MCF 10A (cell line): Measurements from ENCODE around the gene FAF2. TPM values are rescaled to one million over a fixed set of nuclear protein-coding genes. Genes with fewer than 3 reads are reported as not detected.

ENCODE experiments used
- BruUV-seq: library from RNA; stranded (reverse); fragments of 400-500 nt; replicated peaks from 2 replicates; lab custom pipeline; 2021; lab: Mats Ljungman, UMichigan
- CTCF ChIA-PET: fragments of 300-600 bp; sonication (Branson Sonifier 250); formaldehyde crosslinking; extraction: SDS; loops from one replicate; lab custom pipeline; 2021; ENCODE audit warnings: antibody characterized with exemption, inconsistent platforms; lab: Yijun Ruan, JAX
- POLR2A ChIA-PET: fragments of 300-600, 350-650 bp; sonication (Branson Sonifier 250); formaldehyde crosslinking; extraction: SDS; loops from one replicate; lab custom pipeline; 2020; ENCODE audit warnings: antibody characterized with exemption, inconsistent platforms; lab: Yijun Ruan, JAX
- DNase-seq: peaks from one replicate; pipeline ENCODE4 v3.0.0-alpha.2; 2018; ENCODE audit not compliant: unreplicated experiment
- H3K27ac Mint-ChIP-seq: one replicate; pipeline ENCODE4 v1.8.0; 2022; ENCODE audit warnings: mild to moderate bottlenecking, low read depth, mixed read lengths; ENCODE audit not compliant: unreplicated experiment
- H3K27me3 Mint-ChIP-seq: one replicate; pipeline ENCODE4 v1.8.0; 2022; ENCODE audit warnings: mixed read lengths; ENCODE audit not compliant: insufficient read depth, unreplicated experiment
- H3K36me3 Mint-ChIP-seq: one replicate; pipeline ENCODE4 v1.8.0; 2022; ENCODE audit warnings: mild to moderate bottlenecking, moderate library complexity, mixed read lengths; ENCODE audit not compliant: insufficient read depth, unreplicated experiment
- H3K4me1 Mint-ChIP-seq: one replicate; pipeline ENCODE4 v1.8.0; 2022; ENCODE audit warnings: mixed read lengths; ENCODE audit not compliant: insufficient read depth, unreplicated experiment
- H3K4me3 Mint-ChIP-seq: one replicate; pipeline ENCODE4 v1.8.0; 2022; ENCODE audit warnings: mild to moderate bottlenecking, moderate library complexity, mixed read lengths; ENCODE audit not compliant: unreplicated experiment
- H3K9me3 Mint-ChIP-seq: one replicate; pipeline ENCODE4 v1.8.0; 2022; ENCODE audit warnings: mixed read lengths; ENCODE audit not compliant: unreplicated experiment
- intact Hi-C: fragments of 100-400 bp; cut with micrococcal nuclease; formaldehyde crosslinking; loops from 2 replicates; pipeline ENCODE4 v1.14.1; 2022
- total RNA-seq: library from RNA; stranded (reverse); gene quantifications from 2 replicates; pipeline ENCODE4 v1.2.3, GENCODE V29; 2022
- TF ChIP-seq, protein P1 (sequence below): fragments of 200-600 bp; IDR thresholded peaks from one replicate; pipeline ENCODE4 v1.8.0; 2022; ENCODE audit warnings: antibody characterized with exemption, mild to moderate bottlenecking; ENCODE audit not compliant: unreplicated experiment

FAF2 gene
- total RNA-seq, 1 experiment from 2014 or later = 78.3 TPM

DNA sequence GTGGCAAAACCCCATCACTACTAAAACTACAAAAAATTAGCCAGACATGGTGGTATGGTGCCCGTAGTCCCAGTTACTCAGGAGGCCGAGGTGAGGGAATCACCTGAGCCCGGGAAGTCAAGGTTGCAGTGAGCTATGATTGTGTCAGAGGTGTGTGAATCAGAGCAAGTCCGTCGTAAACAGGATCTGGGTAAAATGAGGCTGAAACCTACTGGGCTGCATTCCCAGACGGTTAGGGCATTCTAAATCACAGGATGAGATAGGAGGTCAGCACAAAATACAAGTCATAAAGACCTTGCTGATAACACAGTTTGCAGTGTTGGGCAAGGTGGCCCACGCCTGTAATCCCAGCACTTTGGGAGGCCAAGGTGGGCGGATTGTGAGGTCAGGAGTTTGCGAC is 29.9 kb upstream of the FAF2 start:
- ChIA-PET CTCF (interaction anchor here (0.6 to 6.3 kb wide), 20 partner anchors 8 to 242 kb away, joined by 3 to 83 read pairs (median 4); partner anchors contain the start of genes FAF2 and RNF44), POLR2A (interaction anchor here (0.8 to 4.8 kb wide), 13 partner anchors 11 to 229 kb away, joined by 3 to 134 read pairs (median 14); partner anchors contain the start of genes FAF2, RNF44 and TSPAN17)
- BruUV-seq = no TSS peak
- H3K4me1 Mint-ChIP-seq = peaks cover 30% of the 10 kb centered on the region
- peaks cover 4% of the 10 kb centered on the region for H3K36me3 Mint-ChIP-seq
- intact Hi-C loops = loop anchor here (5.0 kb wide), 1 partner anchor 139 kb away; no protein-coding TSS in a partner anchor
- peak overlapping the region; percentile 77 for H3K27ac Mint-ChIP-seq
- DNase-seq = peak; percentile 72
- no peak overlapping the region for H3K4me3 Mint-ChIP-seq
- TF ChIP-seq, protein P1, sequence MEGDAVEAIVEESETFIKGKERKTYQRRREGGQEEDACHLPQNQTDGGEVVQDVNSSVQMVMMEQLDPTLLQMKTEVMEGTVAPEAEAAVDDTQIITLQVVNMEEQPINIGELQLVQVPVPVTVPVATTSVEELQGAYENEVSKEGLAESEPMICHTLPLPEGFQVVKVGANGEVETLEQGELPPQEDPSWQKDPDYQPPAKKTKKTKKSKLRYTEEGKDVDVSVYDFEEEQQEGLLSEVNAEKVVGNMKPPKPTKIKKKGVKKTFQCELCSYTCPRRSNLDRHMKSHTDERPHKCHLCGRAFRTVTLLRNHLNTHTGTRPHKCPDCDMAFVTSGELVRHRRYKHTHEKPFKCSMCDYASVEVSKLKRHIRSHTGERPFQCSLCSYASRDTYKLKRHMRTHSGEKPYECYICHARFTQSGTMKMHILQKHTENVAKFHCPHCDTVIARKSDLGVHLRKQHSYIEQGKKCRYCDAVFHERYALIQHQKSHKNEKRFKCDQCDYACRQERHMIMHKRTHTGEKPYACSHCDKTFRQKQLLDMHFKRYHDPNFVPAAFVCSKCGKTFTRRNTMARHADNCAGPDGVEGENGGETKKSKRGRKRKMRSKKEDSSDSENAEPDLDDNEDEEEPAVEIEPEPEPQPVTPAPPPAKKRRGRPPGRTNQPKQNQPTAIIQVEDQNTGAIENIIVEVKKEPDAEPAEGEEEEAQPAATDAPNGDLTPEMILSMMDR = no peak
- peaks cover 7% of the 10 kb centered on the region for H3K9me3 Mint-ChIP-seq
- no peaks in the 10 kb centered on the region for H3K27me3 Mint-ChIP-seq

DNA sequence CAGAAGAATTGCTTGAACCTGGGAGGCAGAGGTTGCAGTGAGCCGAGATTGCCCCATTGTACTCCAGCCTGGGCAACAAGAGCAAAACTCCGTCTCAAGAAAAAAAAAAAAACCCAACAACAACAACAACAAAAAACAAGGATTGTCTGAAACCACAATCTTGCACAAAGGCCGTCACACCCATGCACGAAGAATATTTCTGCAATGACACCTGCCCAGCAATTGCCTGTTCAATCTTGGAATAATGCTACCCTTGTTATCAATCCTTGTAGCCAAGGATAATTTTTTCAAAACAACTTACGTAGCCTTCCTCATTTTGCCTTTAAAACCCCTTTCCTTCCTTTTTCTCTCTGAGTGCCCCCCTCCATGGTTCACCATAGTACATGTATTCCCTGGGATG is 28.1 kb upstream of the FAF2 start:
- DNase-seq = no peak
- BruUV-seq = no TSS peak
- H3K4me3 Mint-ChIP-seq = no peak overlapping the region
- H3K27me3 Mint-ChIP-seq = no peaks in the 10 kb centered on the region
- H3K27ac Mint-ChIP-seq = no peak overlapping the region
- no peaks in the 10 kb centered on the region for H3K36me3 Mint-ChIP-seq
- CTCF ChIA-PET = interaction anchor here (0.5 to 1.0 kb wide), 2 partner anchors 10 to 150 kb away, joined by 3 read pairs; no protein-coding TSS in a partner anchor
- H3K9me3 Mint-ChIP-seq = peaks cover 7% of the 10 kb centered on the region
- POLR2A ChIA-PET = interaction anchor here (1.1 to 2.6 kb wide), 2 partner anchors 10 to 28 kb away, joined by 3 to 18 read pairs; partner anchors contain the start of gene FAF2
- peaks cover 13% of the 10 kb centered on the region for H3K4me1 Mint-ChIP-seq
- intact Hi-C loops = no loop called here
- TF ChIP-seq, protein P1 = no peak

DNA sequence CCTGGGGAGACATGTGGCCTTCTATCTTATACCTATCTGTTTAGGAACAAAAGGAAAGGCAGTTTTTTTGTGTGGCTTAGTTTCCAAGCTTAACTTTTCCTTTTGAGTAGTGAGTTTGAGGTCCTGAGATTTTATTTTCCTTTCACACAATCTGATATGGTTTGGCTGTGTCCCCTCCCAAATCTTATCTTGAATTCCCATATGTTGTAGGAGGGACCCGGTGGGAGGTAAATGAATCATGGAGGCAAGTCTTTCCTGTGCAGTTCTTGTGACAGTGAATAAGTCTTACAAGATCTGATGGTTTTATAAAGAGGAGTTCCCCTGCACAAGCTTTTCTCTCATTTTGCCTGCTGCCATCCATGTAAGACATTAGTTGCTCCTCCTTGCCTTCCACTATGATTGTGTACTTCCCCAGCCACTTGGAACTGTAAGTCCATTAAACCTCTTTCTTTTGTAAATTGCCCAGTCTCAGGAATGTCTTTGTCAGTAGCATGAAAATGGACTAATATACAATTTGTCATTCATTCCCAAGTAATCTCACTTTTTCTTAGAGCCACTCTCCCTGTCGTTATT is 27.1 kb upstream of the FAF2 start:
- Mint-ChIP-seq H3K36me3 (no peaks in the 10 kb centered on the region), H3K4me1 (peaks cover 8% of the 10 kb centered on the region), H3K27me3 (no peaks in the 10 kb centered on the region), H3K9me3 (peaks cover 7% of the 10 kb centered on the region), H3K4me3 (no peak overlapping the region), H3K27ac (no peak overlapping the region)
- TF ChIP-seq, protein P1 = no peak
- intact Hi-C loops = no loop called here
- ChIA-PET POLR2A (interaction anchor here (1.1 to 2.6 kb wide), 2 partner anchors 9 to 27 kb away, joined by 3 to 18 read pairs; partner anchors contain the start of gene FAF2), CTCF (interaction anchor here (0.6 to 1.2 kb wide), 5 partner anchors 9 to 1472 kb away, joined by 3 to 6 read pairs (median 3); no protein-coding TSS in a partner anchor)
- no TSS peak for BruUV-seq
- DNase-seq = no peak

DNA sequence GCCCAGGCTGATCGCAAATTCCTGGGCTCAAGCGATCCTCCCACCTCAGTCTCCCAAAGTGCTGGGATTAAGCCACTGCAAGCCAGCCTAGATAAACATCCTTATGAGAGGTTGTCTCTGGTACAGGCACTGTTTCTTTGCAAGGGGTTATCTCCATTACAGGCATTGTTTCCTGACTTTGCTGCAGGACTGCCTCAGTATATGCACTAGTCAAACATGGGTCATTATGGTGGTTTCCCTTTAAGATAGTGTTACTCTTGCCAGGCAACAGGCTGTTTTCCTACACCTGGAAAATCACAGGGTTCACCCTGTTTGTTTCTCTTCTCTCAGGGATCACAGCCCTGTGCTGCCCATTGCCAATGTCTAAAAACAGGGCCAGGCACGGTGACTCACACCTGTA is 24.0 kb upstream of the FAF2 start:
- TF ChIP-seq, protein P1 = no peak
- Mint-ChIP-seq H3K9me3 (peaks cover 7% of the 10 kb centered on the region), H3K4me3 (no peak overlapping the region), H3K36me3 (no peaks in the 10 kb centered on the region), H3K27ac (no peak overlapping the region), H3K27me3 (no peaks in the 10 kb centered on the region), H3K4me1 (peaks cover 11% of the 10 kb centered on the region)
- DNase-seq = no peak
- CTCF ChIA-PET = interaction anchor here (1.5 to 2.1 kb wide), 2 partner anchors 11 to 22 kb away, joined by 4 to 5 read pairs; no protein-coding TSS in a partner anchor
- no TSS peak for BruUV-seq
- intact Hi-C loops = no loop called here
- POLR2A ChIA-PET = interaction anchor here (1.6 kb wide), 1 partner anchor 23 kb away, joined by 5 read pairs; no protein-coding TSS in a partner anchor
